AG09309 (cell line): ENCODE data around the gene TEX13D.

Experiments
- DNase-seq: peaks from one replicate; pipeline ENCODE4 v3.0.0-alpha.2; 2010; ENCODE audit warnings: low read depth
- H3K4me3 ChIP-seq: 2 replicates; pipeline ENCODE4 v1.5.1; 2011; ENCODE audit warnings: mild to moderate bottlenecking, low read depth, low read length, moderate library complexity; ENCODE audit not compliant: control insufficient read depth
- CTCF ChIP-seq: IDR thresholded peaks from 2 replicates; pipeline ENCODE4 v1.5.1; 2011; ENCODE audit warnings: mild to moderate bottlenecking, low read depth, low read length, inconsistent platforms; ENCODE audit not compliant: insufficient read depth, control insufficient read depth; ENCODE audit errors: missing control alignments

The TEX13D gene

GRCh38 chrX:124348182-124348581, 15.7 kb downstream of the TEX13D start:
- DNase-seq: no peak
- TF ChIP-seq CTCF: no peak
- H3K4me3 ChIP-seq: no peak overlapping the region

- no peak for TF ChIP-seq CTCF
Observed at GRCh38 chrX:124348885-124349453, 16.5 kb downstream of the TEX13D start.

GRCh38 chrX:124354648-124355047, 22.2 kb downstream of the TEX13D start:
- TF ChIP-seq CTCF: no peak
- no peak for DNase-seq
- no peak overlapping the region for H3K4me3 ChIP-seq

More at GRCh38 chrX:124348885-124349453, 16.5 kb downstream of the TEX13D start:
- no peak overlapping the region for H3K4me3 ChIP-seq
- DNase-seq: no peak

GRCh38 chrX:124358800-124359383, 26.4 kb downstream of the TEX13D start:
- H3K4me3 ChIP-seq: no peak overlapping the region
- DNase-seq: no peak
- no peak for TF ChIP-seq CTCF

- TF ChIP-seq CTCF: no peak
- DNase-seq: no peak
- no peak overlapping the region for H3K4me3 ChIP-seq
Observed at GRCh38 chrX:124362072-124362471, 29.6 kb downstream of the TEX13D start.

- DNase-seq: no peak
- no peak overlapping the region for H3K4me3 ChIP-seq
- TF ChIP-seq CTCF: no peak
Observed at GRCh38 chrX:124362761-124363160, 30.3 kb downstream of the TEX13D start.
